H1 (cell line): ENCODE data around the gene ZNF561. TPM values are rescaled to one million over a fixed set of nuclear protein-coding genes. Genes with fewer than 3 reads are reported as not detected.

Experiments used
- JUN ChIP-seq: IDR thresholded peaks from 2 replicates; pipeline ENCODE4 v1.6.1; 2011; ENCODE audit warnings: low read depth, mild to moderate bottlenecking, improper control_type of control experiment, low read length
- NRF1 ChIP-seq: IDR thresholded peaks from 2 replicates; pipeline ENCODE4 v1.6.1; 2011; ENCODE audit warnings: mild to moderate bottlenecking, low read depth, low read length, improper control_type of control experiment
- PHF8 ChIP-seq: fragments of 200-600 bp; sonication (generic); conservative IDR thresholded peaks from 2 replicates; pipeline ENCODE4 v1.7.1; 2012; ENCODE audit warnings: low read depth, mild to moderate bottlenecking, inconsistent platforms, low read length, moderate library complexity
- TAF1 ChIP-seq: IDR thresholded peaks from 2 replicates; pipeline ENCODE4 v1.6.1; 2011; ENCODE audit warnings: mild to moderate bottlenecking, low read depth, low read length
- YY1 ChIP-seq: IDR thresholded peaks from 2 replicates; pipeline ENCODE4 v1.6.1; 2011; ENCODE audit warnings: low read depth, mild to moderate bottlenecking, low read length
- polyA plus RNA-seq, 7 experiments: library from polyadenylated mRNA; depleted of rRNA in 3 of 7; stranded (reverse) in 5 of 7; unstranded in 2 of 7; fragments of >200 nt in 5 of 7; fragments of 200-250 nt in 2 of 7; gene quantifications; 1 replicate in 5 of 7; 2 replicates in 1 of 7; 4 replicates in 1 of 7; pipeline versions ENCODE4 v1.2.1 to v1.2.3, GENCODE V29; 2011 to 2013; ENCODE audit warnings: missing spikeins in 2 of 7, mixed read lengths in 2 of 7
- total RNA-seq: library from RNA; stranded (reverse); fragmentation: NEBNext Ultra II Directional; extraction: Animal tissue kit (Norgen Biotek cat#: 25700); gene quantifications from 2 replicates; pipeline ENCODE4 v1.2.1, GENCODE V29; 2021
- TF ChIP-seq, protein P1 (sequence below): IDR thresholded peaks from 2 replicates; pipeline ENCODE4 v1.6.1; 2011; ENCODE audit warnings: low read length, improper control_type of control experiment

Gene ZNF561
- total and polyA plus RNA-seq, 2 of the 8 experiments (the other 6 are each of a cell fraction or from before 2014, with no cell fraction given), result 28.6 to 64.7 TPM

DNA sequence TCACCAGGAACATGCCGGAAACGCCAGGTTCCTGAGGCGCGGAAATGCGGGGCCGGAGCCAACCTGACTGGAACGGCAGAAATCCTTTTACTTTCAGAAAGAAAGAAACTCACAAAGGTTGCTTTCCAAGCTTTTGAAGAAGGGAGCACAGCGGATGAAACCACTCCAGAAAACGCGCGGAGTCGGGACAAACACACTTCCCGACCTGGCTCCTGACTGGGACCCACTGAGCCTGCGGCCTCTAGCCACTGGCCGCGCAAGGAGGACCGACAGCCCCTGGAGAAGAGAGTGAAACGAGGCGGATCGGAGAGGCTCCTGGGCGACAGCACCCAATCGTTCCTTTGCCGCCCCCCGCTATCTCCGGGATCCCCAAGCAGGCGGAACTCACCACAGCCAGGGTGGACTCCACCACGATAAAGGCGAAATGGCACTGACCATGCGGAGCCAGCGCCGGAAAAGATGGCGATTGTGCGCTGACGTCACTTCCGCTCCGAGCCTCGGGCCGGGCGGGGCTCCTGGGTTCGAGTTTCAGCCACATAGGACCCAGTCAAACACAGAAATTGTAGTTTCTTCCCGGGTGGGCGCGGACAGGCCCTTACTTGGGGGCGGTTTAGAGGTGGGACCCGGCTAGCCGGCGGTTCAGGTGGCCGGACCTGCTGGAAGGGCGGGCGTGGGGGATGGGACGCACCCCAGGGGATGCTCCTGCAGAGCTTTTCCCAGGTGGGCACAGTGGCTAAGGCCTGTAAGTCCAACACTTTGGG lies 36.8 kb downstream of the ZNF561 start, which contains the start of gene ZNF121 (continued):
- TF ChIP-seq JUN, result 0 out of 2 replicates have a peak, but pooled peaks have one; percentile 47
- peak; percentile 98 for TF ChIP-seq TAF1
- TF ChIP-seq NRF1, result no peak
- peak; percentile 97 for TF ChIP-seq YY1
- TF ChIP-seq, protein P1, sequence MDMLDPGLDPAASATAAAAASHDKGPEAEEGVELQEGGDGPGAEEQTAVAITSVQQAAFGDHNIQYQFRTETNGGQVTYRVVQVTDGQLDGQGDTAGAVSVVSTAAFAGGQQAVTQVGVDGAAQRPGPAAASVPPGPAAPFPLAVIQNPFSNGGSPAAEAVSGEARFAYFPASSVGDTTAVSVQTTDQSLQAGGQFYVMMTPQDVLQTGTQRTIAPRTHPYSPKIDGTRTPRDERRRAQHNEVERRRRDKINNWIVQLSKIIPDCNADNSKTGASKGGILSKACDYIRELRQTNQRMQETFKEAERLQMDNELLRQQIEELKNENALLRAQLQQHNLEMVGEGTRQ, result 0 out of 2 replicates have a peak, but pooled peaks have one; percentile 27
- TF ChIP-seq PHF8, result peak; percentile 89
